Stimulated activated naive CD4-positive, alpha-beta T cell treated with Interleukin-2 at 50 U/mL for 16 hours (primary cell): Measurements from ENCODE around the gene ZNF816.
A peak's percentile ranks its signal among the peaks of the same experiment; 100 is the strongest.
"Not testable (repeated sequence)": the region's sequence is repeated elsewhere in the genome, so short reads cannot be mapped to it uniquely, and the experiment has no call there.

Experiments
- DNase-seq: peaks from one replicate; lab custom pipeline; 2025; lab: John Stamatoyannopoulos, UW

ZNF816 gene

DNA sequence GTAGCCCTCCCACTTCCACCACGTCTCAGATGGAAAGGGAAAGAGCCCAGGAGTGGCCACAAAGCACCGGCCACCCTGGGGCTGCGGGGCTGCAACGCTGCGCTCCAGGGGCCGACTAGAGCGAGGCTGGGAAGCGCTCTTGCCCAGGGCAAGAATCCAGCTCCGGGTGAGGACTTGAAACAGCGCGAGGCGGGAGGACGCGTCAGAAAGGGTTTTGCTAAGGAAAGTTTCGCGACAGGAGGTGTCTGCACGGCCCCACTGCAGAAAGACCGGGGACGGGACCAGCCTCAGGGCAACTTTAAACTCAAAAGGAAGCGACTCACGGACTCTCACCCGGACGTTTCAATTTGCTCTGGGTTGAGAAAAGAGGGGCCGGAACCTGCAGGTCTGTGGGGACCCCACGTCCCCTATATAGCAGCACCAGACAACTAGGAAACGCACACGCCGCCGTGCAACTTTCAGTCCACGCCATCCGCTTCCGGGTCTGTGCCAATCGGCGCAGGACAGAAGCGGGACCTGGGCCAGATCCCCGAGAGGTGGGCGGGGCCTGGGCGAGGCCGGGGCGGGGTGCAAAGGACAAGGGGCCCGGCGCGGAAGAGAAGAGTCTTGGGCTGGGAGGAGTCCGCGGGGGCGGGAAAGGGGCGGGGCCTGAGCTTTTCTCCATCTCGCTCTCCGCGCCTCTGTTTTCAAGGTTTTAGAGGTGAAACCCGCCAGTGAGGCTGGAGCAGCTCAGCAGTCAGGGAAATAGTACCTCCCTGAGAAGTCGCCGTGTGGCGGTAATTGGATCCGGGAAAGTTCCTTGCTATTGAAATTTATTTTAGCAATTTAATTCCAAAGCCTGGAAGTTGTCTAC is at the start of gene ZNF816:
TSS of gene ZNF816 (minus strand) at position 488 of the 853 bp plus-strand sequence. CDS start 6,792 bp downstream, outside the sequence.
- DNase-seq: peak; percentile 99

DNA sequence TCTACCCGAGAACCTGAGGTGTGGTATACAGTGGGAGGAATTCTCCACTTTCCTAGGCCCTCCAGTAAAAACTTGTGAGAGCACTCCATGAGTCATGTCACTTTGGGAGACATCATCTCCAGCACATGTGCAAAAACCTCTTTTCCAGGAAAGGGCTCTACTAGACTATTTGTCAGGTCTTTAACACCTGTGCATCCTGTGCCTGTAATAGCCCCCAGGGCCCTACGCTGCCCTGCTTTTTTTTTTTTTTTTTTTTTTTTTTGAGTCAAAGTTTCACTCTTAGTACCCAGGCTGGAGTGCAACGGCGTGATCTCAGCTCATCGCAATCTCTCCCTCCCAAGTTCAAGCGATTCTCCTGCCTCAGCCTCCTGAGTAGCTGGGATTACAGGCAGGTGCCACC is 49.3 kb upstream of the ZNF816 start:
- no peak for DNase-seq

DNA sequence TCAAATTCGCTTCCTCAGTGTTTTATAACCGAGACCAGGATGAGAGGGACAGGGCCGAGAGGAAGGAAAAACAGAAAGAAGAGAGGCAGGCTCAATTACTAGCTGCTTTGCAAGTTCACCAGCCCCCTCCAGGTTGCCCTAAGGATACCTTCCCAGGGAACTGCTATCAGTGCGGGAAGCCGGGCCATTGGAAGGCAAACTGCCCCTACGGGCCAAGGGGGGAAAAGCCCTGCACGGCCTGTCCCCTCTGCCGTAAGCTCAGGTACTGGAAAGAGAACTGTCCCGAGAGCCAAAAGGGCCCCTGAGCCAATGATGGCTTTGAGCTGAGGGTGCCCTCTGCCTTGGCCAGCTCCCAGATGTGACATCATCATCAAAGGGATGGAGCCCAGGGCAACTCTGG is 47.8 kb upstream of the ZNF816 start:
- no peak for DNase-seq

DNA sequence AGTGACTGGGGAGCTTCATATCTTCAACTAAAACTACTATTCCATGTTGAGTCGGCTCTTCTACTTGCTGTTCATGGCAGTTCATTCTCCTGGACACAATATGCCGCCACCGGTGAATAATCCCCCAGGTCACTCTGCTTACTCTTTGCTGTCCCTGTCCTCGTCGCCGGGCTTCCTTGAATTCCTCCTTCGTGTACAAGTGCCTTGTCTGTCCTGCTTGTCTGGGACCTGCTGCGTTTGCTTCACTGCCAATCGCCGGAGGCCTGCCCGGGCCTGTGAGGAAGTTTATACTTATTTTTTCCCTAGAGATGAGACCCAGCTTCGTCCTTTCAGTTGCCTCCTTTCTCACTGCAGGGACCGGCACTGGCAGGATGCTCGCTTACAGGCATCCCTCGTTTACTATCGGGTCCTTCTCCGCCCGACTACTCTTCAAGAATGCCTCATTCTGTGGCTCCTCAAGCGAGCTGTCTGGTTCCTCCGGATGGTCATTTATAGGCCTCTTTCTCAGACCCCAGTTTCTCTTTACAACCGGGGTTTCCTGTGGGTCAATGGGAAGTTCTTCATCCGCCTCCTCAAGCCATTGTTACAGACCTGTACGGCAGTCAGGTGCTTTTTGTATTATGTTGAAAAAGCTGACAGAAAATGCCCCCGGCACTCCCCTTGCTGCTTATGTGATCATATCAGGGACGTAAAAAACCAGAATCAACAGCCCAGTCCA is 45.5 kb upstream of the ZNF816 start:
- no peak for DNase-seq

DNA sequence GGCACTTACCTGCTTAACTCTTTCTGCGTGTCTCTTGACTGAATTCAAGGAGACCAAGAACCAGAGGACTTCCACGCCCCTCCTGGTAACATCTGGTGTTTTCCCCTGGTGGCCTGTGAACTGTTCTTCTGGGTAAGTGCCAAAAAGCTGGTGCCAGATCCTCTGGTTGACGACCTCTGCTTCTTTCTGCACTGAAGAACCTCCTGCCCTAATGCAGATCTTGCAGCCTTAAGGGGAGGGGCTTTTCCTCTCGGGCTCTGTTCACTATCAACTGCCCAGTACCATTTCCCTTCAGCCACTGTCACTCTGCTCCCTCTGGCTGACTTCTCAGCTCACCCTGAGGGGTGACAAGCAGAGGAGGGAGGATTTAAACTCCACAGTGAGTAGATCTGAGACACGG is 44.9 kb upstream of the ZNF816 start:
- no peak for DNase-seq

DNA sequence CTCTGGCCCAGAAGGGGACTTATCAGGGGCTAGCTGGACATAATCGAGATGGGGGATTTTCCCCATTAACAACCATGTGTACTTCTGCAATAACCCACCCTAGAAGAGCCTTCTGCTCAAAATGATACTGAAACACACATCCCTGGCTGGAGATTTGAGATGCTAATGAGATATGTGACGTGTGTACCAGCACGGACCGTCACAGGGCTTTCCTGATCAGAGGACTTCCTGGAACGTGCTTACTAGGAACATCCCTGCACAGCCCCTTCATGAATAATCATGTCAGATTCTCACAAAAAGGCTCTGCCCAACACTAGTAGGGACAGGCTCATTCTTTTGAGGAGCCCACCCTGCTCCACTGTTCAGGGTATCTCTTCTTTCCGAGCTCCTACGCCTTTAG is 44.5 kb upstream of the ZNF816 start:
- no peak for DNase-seq

DNA sequence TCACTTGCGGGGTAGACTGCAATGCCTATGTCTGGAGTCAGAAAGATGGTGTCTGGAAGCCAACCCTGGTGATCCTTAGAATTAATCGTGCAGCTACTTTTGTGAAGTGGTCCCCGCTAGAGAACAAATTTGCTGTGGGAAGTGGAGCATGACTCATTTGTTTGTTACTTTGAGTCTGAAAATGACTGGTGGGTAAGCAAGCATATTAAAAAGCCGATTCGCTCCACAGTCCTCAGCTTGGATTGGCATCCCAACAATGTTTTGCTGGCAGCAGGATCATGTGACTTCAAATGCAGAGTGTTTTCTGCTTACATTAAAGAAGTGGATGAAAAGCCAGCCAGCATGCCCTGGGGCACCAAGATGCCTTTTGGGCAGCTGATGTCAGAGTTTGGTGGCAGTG is 41.6 kb upstream of the ZNF816 start:
- no peak for DNase-seq

DNA sequence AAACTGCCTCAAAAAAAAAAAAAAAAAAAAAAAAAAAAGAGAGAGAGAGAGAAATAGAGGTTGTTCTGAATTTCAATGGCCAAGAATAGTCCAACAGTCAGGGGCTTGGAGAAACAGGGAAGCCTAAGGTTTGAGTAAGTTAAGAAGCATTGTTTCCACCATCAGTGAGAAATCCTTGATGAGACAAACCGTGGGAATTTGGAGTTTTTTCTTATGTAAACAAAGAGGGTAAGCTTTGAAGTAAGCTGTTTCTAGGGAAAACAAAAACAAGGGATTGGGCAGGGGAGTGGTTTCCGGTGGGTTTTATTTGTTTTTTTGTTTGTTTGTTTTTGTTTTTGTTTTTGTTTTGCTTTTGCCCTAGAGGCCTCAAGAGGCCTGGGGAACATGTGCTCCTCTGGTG is 39.8 kb upstream of the ZNF816 start:
- no peak for DNase-seq

DNA sequence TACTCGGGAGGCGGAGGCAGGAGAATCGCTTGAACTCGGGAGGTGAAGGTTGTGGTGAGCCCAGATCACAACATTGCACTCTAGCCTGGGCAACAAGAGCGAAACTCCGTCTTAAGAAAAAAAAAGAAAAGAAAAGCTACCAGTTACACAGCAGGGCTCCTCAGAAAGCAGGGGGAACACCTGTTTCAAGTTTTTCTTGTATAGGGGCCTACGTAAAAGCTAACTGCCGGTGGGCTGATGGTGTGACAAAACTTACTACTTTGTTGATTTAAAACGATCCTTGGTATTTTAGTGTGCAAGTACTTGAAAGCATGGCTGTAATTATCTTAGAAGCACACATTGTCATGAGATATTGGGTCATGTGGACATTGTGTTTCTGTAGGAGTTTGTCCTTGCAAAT is 35.3 kb upstream of the ZNF816 start:
- no peak for DNase-seq

DNA sequence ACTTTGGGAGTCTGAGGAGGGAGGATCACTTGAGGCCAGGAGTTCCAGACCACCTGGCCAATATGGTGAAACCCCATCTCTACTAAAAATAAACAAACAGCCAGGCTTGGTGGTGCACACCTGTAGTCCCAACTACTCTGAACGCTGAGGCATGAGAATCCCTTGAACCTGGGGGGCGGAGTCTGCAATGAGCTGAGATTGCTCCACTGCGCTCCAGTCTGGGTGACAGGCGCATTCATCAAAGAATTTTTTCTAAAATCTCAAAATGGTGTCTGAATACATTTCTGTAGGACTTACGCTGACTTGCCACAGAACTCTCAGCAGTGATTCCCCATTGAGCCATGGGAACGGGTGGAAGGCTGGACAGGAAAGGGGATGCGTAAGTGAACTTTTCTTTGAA is 33.0 kb upstream of the ZNF816 start:
- DNase-seq: no peak

DNA sequence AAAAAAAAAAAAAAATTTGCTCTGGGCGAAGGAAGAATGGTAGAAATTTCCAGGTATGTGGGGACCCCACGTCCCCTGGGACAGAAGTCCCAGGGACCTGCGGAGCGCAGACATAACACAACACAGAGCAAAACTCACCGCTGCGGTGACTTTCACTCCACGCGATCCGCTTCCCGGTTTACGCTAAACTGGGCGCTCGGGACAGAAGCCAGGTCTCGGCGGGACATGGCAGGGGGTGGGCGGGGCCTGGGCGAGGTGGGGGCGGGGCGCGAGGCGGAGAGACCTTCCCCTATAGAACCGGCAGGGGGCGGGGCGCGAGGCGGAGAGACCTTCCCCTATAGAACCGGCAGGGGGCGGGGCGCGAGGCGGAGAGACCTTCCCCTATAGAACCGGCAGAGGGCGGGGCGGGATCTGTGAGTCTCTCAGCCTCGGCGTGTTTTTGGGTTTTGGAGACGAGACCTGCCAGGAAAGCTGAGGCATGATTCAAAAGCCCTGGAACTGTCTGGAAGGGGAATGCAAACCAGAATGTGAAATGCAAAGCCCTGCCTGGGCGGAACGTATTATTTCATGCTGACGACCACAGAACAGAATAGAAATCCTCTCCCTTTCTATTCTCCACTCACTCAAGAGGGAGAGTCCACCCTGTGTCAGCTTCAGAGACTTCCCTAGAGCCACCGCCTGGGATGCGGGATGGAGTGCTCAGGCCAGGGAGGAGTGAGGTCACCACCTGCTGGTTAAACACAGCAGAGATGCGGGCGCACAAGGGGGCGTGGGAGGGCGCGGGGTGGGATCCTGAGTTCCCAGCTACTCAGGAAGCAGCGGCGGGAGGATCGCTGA is 30.9 kb upstream of the ZNF816 start:
- DNase-seq: peak; percentile 71

DNA sequence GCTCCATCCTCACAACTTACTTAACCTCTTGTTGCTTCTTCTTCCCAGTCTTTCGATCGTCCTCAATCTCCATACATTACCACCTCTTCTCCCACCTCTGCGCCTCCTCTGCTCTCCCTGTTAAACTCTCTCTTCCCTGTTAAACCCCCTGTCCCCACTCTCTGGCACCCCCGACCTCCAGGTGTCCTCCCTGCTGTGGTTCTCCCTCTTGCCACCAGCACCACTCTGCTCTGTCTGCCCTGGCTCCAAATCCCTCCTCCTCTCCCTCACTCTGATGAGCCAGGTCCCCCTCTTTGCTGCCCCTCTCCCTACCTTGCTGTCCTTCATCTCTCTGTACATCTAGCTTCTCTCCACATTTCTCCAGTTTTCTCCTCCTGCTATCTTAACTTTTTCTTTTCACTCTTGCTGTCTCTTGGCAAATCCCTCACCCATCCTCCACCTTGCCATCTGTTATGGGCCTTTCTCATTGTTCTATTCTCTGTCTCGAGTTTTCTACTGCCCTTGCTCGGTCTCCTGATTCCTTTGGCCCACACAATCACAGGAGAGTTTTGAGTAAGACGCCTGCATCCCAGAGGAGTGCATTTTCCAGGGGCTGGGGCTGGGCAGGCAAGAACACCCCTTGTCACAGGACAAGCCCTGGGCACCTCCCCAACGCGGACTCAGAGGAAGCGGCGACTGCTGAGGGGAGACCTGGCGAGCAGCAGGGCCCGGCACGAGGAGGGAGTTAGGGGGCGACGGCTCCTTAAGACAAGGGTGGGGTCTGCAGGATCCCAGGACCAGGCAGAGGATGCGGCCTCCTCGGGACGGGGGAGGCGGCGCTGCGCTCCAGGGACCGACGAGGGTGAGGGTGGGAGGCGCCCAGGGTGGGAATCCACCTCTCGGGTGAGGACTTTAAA is 29.7 kb upstream of the ZNF816 start:
- no peak for DNase-seq

DNA sequence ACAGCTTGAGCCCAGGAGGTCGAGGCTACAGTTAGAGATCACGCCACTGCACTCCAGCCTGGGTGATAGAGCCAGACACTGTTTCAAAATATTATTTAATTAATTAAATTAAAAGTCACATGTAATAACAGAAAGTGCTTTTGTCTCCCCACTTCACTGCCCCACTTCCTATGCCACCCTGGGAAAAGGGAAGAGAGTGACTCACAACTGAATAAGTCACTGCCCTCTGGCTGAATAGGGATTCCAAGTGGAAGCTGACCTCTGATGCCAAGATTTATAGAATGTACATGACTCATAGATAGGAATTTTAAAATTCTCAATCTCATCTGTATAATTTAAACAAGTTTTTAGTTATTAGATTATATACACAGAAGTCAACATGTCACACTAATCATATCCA is 28.8 kb upstream of the ZNF816 start:
- no peak for DNase-seq

DNA sequence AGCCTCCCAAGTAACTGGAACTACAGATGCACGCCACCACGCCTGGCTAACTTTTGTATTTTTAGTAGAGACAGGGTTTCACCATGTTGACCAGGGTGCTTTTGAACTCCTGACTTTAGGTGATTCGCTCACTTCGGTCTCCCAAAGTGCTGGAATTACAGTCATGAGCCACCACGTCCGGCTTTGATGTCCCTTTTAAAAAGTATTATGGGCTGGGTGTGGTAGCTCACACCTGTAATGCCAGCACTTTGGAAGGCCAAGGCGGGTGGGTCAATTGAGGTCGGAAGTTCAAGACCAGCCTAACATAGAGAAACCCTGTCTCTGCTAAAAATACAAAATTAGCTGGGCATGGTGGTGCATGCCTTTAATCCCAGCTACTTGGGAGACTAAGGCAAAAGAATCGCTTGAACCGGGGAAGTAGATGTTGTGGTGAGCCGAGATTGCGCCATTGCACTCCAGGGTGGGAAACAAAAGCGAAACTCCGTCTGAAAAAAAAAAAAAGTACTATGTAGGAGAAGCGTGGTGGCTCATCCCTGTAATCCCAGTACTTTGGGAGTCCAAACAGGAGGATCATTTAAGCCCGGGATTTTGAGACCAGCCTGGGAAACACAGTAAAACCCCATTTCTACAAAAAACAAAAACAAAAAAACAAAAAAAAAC is 28.2 kb upstream of the ZNF816 start:
- no peak for DNase-seq

DNA sequence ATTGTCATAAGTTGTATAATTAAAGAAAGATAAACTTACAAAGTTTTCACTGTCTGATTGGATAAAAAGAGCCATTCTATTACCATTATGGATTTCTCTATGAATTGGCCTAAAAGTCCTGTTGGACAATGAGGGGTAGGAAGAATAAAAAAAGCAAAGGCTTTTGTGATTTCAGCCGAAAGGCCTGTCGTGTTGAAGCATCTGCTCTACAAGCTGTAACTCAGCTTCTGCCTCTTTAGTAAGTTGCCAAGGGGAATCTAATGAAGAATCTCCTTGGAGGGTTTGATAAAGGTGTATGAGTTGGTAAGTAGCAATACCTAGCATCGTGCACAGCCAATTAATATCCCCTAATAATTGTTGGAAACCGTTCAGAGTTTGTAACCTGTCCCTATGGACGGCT is 25.8 kb upstream of the ZNF816 start:
- DNase-seq: no peak

DNA sequence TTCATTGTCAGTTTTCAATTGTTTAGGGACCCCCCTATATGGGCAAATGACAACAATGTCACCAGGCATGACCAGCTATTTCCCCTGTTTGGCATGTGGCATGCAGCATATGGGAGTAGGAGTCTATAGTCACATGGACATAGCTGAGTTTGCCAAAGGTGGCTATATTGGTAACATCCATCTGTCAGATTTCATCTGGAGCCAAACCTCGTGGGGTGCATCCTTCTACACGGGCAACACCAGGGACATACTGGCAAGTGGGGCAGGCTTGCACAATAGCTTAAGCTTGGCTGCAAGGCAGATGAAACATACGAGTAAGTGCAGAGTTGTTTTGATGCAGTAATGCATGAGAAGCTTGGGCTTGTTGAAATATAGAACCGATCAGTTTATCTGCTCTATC is 24.5 kb upstream of the ZNF816 start:
- DNase-seq: no peak

DNA sequence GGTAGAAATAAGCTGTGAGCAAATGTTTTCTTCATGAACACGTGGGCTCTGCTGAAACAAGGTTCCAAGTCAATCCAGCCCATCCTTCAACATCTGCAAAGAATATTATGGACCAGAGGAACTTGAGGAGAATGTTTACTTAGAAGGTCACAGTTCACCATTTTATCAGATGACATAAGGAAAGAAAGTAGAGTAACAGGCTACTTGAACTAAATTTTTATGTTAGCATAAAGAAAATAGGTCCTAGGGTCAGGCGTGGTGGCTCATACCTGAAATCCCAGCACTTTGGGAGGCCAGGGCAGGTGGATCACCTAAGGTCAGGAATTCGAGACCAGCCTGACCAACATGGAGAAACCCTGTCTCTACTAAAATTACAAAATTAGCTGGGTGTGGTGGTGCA is 20.5 kb upstream of the ZNF816 start:
- DNase-seq: not testable (repeated sequence)

DNA sequence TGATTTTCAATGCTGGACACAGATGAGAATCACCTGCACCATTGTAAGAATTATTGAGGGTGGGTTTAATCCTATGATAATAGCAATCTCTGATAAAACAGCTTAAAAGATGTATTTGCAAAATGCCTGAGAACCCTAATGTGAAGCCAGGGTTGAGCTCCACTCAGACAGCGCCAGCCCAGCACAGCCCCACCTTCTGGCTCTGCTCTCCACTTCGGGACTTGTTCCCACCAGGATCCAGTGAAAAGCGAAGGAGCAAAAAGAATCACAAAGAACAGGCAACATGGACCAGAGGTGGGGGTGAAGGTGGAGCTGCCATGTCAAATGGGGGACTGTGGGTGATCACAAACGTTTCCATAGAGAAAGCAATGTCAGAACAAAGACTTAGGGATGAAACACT is 18.6 kb upstream of the ZNF816 start:
- no peak for DNase-seq

DNA sequence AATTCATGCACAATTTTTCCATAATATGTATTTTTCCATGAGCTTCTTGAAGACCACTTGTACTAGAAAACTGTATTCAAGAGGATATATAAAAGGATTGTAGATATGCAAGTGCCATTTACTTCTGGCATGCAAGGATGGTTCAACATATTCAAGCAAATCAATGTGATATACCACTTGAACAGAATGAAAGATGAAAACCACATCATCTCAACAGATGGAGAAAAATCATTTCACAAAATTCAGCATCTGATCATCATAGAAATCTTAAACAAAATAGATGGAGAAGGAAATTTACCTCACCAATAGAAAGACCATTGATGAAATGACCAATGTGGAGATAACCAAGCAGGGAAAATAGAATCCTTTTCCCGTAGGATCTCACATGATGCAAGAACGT is 5.1 kb upstream of the ZNF816 start:
- DNase-seq: no peak

DNA sequence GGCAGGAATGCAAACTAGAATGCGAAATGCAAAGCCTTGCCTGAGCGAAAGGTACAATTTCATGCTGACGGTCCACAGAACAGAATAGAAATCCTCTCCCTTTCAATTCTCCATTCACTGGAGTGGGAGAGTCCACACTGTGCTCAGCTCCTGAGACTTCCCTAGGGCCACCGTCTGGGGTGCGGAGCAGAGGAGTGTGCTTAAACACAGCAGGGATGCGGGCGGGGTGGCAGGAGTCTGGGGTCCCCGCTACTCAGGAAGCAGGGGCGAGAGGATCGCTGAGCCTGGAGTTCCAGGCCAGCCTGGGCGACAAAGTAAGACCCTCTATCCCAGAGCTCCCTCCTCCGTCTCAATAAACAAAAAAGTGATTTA is 552 bp upstream of the ZNF816 start:
- DNase-seq: no peak

DNA sequence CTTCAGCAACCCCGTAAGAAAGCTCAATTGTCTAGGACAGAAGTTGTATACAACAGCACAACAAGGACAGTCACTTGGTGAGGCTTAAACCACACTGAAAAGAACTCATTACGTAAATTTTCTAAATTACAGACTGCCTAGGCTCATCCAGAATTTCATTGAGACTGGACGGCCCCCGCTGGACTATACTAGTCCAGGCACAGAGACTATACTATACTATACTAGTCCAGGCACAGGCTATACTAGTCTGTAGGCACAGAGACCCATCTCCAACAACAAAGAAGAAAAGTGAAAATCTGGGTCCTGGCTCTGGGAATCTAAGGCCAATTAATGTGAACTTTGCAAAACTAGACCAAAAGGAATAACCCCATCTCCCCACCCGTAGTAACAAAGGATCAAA is 700 bp downstream of the ZNF816 start:
- DNase-seq: no peak
